ENCODE results near the gene NAP1L5. TPM values are rescaled to one million over a fixed set of nuclear protein-coding genes. Genes with fewer than 3 reads are reported as not detected.

The NAP1L5 gene, protein sequence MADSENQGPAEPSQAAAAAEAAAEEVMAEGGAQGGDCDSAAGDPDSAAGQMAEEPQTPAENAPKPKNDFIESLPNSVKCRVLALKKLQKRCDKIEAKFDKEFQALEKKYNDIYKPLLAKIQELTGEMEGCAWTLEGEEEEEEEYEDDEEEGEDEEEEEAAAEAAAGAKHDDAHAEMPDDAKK
- total RNA-seq (2022; extraction: Qiagen RNA extraction): 2.0 to 2.4 TPM (median 2.1 TPM) in 5 replicates

DNA sequence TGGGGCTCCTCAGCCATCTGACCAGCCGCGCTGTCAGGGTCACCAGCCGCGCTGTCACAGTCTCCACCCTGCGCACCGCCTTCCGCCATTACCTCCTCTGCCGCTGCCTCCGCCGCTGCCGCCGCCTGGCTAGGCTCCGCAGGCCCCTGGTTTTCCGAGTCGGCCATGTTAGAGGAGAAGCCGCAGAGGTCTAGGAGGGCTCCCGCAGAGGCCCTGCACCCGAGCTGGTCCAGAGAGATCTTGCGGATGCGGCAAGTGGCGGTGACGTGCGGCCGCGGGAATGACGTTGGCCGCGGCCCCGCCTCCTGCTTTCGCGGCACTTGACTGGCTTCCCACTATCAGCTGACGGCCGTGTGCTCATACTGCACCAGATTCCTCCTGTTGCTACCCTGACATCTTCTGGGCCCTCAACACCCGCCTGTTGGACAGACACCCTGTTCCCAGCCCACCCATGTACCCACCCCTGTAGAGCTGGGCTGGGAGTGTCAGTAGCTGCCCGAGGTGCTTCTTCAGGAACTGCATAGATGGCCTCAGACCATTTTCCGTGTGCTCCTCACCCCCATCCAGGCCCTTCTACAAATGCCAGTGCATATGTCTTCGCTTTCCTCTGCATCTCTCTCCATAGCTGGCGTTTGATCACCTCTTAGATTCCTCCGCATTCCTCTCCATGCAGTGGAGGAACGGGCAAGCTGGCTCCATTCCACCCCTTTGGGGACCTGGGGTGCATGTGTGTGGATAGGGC lies at the start of gene NAP1L5:
TSS of gene NAP1L5 (minus strand) at position 242 of the 742 bp plus-strand sequence. CDS start at position 167, 75 bp downstream.

Other genes starting within 250 kb of the NAP1L5 start
- 3.4 to 4.7 TPM (median 3.4 TPM) in 5 replicates for gene HERC5, start 240.7 kb downstream of the NAP1L5 start, total RNA-seq (2022; extraction: Qiagen RNA extraction)
- 68.0 to 82.3 TPM (median 75.6 TPM) in 5 replicates for gene PYURF, start 174.1 kb downstream of the NAP1L5 start, total RNA-seq (2022; extraction: Qiagen RNA extraction)
- gene HERC3, start 105.3 kb downstream of the NAP1L5 start, total RNA-seq (2022; extraction: Qiagen RNA extraction): 5.7 to 11.2 TPM (median 7.6 TPM) in 5 replicates

Measured in A549 treated with AZD2906 at 1 μM for 4 hours (cell line).